GM12891 (cell line): ENCODE data around the gene MPZ. TPM values are rescaled to one million over a fixed set of nuclear protein-coding genes. Genes with fewer than 3 reads are reported as not detected.
A peak's percentile ranks its signal among the peaks of the same experiment; 100 is the strongest.
"Not testable (repeated sequence)": the region's sequence is repeated elsewhere in the genome, so short reads cannot be mapped to it uniquely, and the experiment has no call there.

Experiments used
- DNase-seq: peaks from one replicate; pipeline ENCODE4 v3.0.0; 2011; ENCODE audit warnings: low spot score; ENCODE audit not compliant: insufficient read length
- FAIRE-seq: peaks from 2 replicates; lab custom pipeline; 2011; peaks lifted over from hg19 to GRCh38; lab: Jason Lieb, UNC
- PAX5 ChIP-seq: IDR thresholded peaks from 2 replicates; pipeline ENCODE4 v1.6.1; 2011; ENCODE audit warnings: low read length, moderate library complexity, mild to moderate bottlenecking; ENCODE audit not compliant: insufficient read depth, severe bottlenecking
- POLR2A ChIP-seq: IDR thresholded peaks from 2 replicates; pipeline ENCODE4 v1.6.1; 2011; ENCODE audit warnings: low read depth, low read length, control low read depth
- POLR2AphosphoS5 ChIP-seq: IDR thresholded peaks from 2 replicates; pipeline ENCODE4 v1.6.1; 2011; ENCODE audit warnings: low read depth, low read length, control low read depth
- POU2F2 ChIP-seq: IDR thresholded peaks from 2 replicates; pipeline ENCODE4 v1.6.1; 2011; ENCODE audit warnings: low read depth, mild to moderate bottlenecking, control low read depth, low read length, moderate library complexity
- SPI1 ChIP-seq: IDR thresholded peaks from 2 replicates; pipeline ENCODE4 v1.6.1; 2011; ENCODE audit warnings: low read depth, low read length, control low read depth
- TAF1 ChIP-seq: IDR thresholded peaks from 2 replicates; pipeline ENCODE4 v1.6.1; 2011; ENCODE audit warnings: low read depth, low read length, control low read depth
- polyA plus RNA-seq: library from polyadenylated mRNA; unstranded; fragments of >200 nt; gene quantifications from one replicate; pipeline ENCODE4 v1.2.1, GENCODE V29; 2012; ENCODE audit warnings: low read depth, missing spikeins, inconsistent platforms; ENCODE audit not compliant: missing spikeins

Gene MPZ
- polyA plus RNA-seq, result 1.9 TPM

DNA sequence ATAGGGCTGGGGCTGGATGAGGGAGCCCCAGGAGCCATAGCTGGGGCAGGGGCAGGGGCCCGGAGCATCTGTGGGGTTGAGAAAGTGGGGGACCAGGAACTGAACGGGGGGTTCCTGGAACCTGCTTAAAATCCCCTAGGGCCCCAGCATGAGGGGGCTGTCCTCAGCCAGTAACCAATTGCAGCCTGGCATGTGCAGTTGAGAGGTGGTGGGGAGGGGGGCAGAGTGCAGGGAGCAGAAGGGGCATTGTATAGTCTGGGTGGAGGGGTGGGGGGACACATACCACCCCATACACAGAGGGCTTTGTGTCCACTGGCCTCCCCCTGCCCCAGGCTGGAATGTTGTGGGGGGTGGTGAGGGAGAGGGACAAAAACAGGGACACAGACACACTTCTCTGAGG, at the start of gene MPZ:
MPZ (minus strand) TSS at position 101 of the 400 bp plus-strand sequence; CDS start at position 38, 63 bp downstream.
- TF ChIP-seq POU2F2 (no peak), SPI1 (no peak), TAF1 (no peak), PAX5 (no peak), POLR2A (no peak), POLR2AphosphoS5 (no peak)
- DNase-seq (no peak), FAIRE-seq (no peak)

DNA sequence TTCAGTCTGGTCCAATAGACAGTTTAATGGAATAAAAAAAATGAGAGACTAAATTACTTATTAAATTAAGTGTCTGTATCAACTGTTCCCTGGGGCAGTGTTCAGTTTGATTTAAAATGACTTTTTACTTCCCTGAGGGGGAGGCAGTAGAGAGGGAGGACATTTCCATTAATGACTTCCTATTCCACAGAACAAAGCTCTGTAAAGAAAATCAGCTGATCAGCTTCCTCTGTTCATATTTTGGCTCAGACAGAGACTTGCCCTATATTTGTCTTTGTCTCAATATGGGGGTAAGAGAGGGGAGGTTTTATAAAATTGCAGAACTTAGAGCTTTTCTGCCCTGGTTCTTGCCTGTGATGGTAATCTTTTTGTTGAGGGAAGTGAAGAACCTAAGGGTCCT, 49.5 kb upstream of the MPZ start:
- FAIRE-seq (no peak), DNase-seq (no peak)
- TF ChIP-seq PAX5 (no peak), TAF1 (no peak), SPI1 (no peak), POU2F2 (no peak), POLR2AphosphoS5 (no peak), POLR2A (no peak)

DNA sequence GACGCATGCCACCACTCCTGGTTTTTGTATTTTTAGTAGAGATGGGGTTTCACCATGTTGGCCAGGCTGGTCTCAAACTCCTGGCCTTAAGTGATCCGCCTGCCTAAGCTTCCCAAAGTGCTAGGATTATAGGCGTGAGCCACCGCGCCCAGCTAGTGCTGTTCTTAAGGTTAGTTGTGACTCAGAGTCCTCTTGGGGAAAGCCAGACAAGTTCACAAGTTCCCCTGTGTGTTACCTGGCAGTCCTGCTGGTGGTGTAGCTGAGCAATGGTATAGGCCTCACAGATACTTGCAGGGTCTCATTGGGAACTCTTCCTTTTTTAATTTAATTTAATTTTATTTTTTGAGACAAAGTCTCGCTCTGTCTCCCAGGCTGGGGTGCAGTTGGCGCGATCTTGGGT, 47.3 kb upstream of the MPZ start:
- no peak for DNase-seq
- TF ChIP-seq POU2F2, result no peak
- TF ChIP-seq PAX5, result no peak
- TF ChIP-seq SPI1, result no peak
- TF ChIP-seq TAF1, result no peak
- TF ChIP-seq POLR2AphosphoS5, result no peak
- TF ChIP-seq POLR2A, result no peak
- FAIRE-seq, result peak; percentile 61

DNA sequence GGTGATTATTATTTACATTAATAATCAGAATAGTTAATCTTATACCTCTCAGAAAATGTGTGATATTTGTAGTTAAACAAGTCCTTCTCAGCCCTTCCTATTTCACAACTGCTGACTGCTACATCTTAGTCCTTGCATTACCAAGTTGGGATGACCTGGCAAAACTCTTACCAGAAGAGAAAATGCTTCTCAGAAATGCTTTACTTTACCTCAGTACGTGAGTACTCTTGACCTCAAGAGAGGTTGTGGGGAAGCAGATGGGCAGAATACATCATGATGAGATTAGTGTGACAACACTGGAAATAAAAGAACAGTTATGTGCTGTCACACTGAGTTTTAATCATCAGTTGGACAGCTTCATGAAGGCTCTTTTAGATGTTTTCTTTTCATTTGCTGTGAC, 41.7 kb upstream of the MPZ start:
- DNase-seq (no peak), FAIRE-seq (no peak)
- TF ChIP-seq POU2F2, result no peak
- no peak for TF ChIP-seq TAF1
- TF ChIP-seq PAX5, result no peak
- TF ChIP-seq POLR2A, result no peak
- no peak for TF ChIP-seq SPI1
- TF ChIP-seq POLR2AphosphoS5, result no peak

DNA sequence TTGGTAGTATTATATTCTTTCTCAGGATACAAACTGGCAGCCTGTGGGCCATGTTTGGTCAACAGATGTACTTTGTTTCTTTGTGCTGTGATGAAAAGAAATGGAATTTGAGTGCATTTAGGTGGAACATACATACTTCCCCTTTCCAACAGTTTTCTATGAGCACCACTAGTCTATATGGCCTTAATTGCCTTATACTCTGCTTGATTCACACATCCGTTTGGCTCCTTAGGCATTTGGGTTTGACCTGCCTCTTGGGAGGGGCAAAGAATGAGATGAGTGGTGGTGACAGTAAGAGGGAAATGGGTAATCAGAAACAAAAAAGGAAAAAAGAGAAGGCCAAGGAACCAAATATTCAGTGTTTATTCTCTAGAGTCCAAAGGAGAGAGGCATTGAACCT, 40.9 kb upstream of the MPZ start:
- FAIRE-seq (peak; percentile 51), DNase-seq (no peak)
- TF ChIP-seq POLR2A (no peak), PAX5 (no peak), SPI1 (no peak), POLR2AphosphoS5 (no peak), TAF1 (no peak), POU2F2 (no peak)

DNA sequence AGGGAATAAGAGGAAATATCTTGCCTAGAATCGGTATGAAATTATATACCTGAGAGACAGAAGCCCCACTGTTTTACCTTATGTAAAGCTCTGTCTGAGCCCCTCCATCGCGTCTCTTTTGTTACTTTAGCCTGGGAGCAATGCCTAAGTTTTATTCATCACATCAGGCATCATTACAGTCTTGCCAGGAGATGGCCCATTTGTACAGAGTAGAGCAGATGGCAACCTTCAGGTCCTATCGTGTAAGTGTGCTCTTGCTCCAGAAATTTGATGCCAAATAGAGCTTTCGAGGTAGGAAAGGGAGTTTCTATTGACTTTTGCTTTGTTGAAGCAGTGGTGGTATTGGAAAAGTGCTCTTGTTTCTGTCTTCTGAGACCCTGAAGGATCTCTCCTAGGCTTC, 33.1 kb upstream of the MPZ start:
- DNase-seq (no peak), FAIRE-seq (no peak)
- TF ChIP-seq POU2F2, result no peak
- no peak for TF ChIP-seq TAF1
- no peak for TF ChIP-seq POLR2A
- no peak for TF ChIP-seq PAX5
- TF ChIP-seq POLR2AphosphoS5, result no peak
- TF ChIP-seq SPI1, result no peak

DNA sequence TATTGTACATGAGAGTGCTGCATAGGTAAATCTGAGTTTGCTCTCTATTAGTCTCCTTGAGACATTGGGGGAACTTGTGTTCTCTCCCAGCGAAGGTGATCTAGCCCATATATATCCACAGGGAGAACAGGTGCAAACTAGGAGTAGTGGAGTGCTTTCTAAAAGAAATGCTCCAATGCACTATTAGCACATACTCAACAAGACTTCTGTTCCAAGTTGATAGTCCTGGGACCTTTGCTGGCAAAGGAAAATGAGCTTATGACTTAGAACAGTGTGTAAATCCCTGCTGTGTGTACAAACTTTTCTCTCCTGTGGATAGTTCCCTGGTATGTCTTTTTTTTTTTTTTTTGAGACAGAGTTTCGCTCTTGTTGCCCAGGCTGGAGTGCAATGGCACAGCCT, 32.4 kb upstream of the MPZ start:
- DNase-seq (no peak), FAIRE-seq (no peak)
- no peak for TF ChIP-seq POLR2AphosphoS5
- TF ChIP-seq SPI1, result no peak
- TF ChIP-seq POU2F2, result no peak
- no peak for TF ChIP-seq POLR2A
- no peak for TF ChIP-seq TAF1
- no peak for TF ChIP-seq PAX5

DNA sequence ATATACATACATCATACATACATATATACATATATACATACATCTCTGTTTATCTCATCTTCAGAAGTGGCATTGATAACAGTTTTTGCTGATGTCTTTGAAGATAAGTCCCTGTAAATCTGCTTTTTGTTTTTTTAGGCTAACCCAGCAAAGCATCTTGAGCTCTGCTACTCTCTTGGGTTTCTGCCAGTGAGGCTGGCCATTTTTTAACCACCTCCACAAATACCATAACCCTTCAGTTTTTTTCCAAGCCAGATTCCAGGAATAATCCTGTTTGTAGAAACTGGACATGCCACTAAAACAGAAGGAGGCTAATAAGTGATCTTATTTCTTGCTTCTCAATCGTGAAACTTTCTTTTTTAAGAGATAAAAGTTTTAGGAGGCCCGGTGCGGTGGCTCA, 26.0 kb upstream of the MPZ start:
- TF ChIP-seq PAX5, result no peak
- no peak for TF ChIP-seq SPI1
- TF ChIP-seq TAF1, result no peak

DNA sequence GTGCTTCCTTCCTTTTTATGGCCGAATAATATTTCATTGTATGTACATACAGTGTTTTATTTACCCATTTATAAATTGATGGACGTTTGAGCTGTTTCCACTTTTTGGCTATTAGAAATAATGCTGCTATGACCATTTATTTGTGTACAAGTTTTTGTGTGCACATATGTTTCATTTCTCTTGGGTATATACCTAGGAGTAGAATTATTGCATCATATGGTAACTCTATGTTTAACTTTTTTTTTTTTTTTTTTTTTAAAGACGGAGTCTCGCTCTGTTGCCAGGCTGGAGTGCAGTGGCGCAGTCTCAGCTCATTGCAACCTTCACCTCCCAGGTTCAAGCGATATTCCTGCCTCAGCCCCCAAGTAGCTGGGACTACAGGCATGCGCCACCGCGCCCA, 23.4 kb upstream of the MPZ start:
- TF ChIP-seq TAF1 (no peak), SPI1 (no peak), PAX5 (no peak), POLR2AphosphoS5 (no peak), POU2F2 (no peak), POLR2A (no peak)
- DNase-seq (no peak), FAIRE-seq (no peak)

More for the DNA sequence above, 26.0 kb upstream of the MPZ start:
- DNase-seq, result no peak
- no peak for FAIRE-seq

DNA sequence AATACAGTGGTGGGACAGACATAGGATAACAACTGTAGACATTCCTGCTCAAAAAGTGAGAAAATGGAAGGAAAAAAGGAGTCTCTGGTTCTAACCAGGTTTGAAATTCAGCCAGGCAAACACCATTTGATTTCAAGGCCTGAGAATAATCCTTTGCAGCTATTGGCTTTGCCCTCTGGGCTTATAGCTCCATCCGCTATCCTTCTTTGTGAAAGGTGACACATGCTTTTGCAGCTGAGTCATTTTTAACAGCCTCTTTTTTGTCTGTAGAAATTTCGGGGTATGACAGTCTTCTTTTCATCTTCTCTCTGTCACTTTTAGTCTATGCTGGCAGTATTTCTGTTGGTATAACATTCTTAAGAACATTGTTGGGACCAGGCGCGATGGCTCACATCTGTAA, 20.6 kb upstream of the MPZ start:
- DNase-seq (no peak), FAIRE-seq (no peak)
- no peak for TF ChIP-seq SPI1
- TF ChIP-seq POLR2A, result no peak
- no peak for TF ChIP-seq POU2F2
- no peak for TF ChIP-seq TAF1

DNA sequence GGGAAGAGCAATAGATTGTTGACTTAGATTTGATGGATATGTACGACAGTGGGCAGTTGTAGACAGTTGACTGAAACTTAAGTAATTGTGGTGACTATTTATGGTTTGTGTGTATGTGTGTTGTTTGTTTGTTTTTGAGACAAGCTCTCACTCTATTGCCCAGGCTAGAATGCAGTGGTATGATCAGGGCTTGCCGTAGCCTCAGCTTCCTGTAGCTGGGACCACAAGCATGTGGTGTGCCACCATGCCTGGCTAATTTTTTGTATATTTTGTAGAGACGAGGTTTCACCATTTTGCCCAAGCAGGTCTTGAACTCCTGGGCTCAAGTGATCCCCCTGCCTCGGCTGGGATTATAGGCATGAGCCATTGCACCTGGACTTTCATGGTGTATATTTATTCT, 14.3 kb upstream of the MPZ start:
- FAIRE-seq (peak; percentile 13), DNase-seq (no peak)
- TF ChIP-seq SPI1, result no peak
- no peak for TF ChIP-seq TAF1
- TF ChIP-seq PAX5, result no peak
- no peak for TF ChIP-seq POLR2A
- no peak for TF ChIP-seq POLR2AphosphoS5
- TF ChIP-seq POU2F2, result no peak

DNA sequence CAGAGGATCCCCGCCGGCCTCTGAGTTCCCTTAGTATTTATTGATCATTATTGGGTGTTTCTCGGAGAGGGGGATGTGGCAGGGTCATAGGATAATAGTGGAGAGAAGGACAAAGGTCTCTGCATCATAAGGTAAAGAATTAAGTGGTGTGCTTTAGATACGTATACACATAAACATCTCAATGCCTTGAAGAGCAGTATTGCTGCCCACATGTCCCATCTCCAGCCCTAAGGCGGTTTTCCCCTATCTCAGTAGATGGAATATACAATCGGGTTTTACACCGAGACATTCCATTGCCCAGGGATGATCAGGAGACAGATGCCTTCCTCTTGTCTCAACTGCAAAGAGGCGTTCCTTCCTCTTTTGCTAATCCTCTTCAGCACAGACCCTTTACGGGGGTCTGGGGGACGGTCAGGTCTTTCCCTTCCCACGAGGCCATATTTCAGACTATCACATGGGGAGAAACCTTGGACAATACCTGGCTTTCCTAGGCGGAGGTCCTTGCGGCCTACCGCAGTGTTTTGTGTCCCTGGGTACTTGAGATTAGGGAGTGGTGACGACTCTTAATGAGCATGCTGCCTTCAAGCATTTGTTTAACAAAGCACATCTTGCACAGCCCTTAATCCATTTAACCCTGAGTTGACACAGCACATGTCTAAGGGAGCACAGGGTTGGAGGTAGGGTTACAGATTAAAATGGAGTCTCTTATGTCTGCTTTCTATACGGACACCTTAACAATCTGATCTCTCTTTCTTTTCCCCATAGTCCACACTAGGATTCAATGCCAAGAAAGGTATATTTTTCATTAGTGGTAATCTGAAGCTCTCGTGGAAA, 6.3 kb upstream of the MPZ start:
- DNase-seq, FAIRE-seq: not testable (repeated sequence)
